Activated CD8-positive, alpha-beta memory T cell treated with anti-CD3 and anti-CD28 coated beads, Interleukin-2, amount 50 U/mL, for 24 hours (primary cell): ENCODE measurements around the gene RPS15.

ENCODE experiments used
- DNase-seq: peaks from one replicate; pipeline ENCODE4 v3.0.0-alpha.2; 2020; ENCODE audit errors: extremely low read depth

The RPS15 gene

DNA sequence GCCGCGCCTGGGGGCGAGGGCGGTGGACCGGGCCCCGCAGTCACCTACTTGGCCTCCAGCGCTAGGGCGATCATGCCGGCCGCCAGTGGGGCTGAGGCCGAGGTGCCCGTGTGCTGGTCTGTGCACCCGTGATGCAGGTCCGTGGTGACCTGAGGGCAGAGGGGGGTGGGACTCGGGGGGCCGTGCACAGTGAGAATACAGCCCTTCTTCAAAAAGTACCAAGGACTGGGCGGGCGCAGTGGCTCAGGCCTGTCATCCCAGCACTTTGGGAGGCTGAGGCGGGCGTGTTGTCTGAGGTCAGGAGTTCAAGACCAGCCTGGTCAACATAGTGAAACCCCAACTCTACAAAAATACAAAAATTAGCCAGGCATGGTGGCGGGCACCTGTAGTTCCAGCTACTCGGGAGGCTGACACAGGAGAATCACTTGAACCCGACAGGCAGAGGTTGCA lies 45.8 kb downstream of the RPS15 start:
- DNase-seq = no peak

DNA sequence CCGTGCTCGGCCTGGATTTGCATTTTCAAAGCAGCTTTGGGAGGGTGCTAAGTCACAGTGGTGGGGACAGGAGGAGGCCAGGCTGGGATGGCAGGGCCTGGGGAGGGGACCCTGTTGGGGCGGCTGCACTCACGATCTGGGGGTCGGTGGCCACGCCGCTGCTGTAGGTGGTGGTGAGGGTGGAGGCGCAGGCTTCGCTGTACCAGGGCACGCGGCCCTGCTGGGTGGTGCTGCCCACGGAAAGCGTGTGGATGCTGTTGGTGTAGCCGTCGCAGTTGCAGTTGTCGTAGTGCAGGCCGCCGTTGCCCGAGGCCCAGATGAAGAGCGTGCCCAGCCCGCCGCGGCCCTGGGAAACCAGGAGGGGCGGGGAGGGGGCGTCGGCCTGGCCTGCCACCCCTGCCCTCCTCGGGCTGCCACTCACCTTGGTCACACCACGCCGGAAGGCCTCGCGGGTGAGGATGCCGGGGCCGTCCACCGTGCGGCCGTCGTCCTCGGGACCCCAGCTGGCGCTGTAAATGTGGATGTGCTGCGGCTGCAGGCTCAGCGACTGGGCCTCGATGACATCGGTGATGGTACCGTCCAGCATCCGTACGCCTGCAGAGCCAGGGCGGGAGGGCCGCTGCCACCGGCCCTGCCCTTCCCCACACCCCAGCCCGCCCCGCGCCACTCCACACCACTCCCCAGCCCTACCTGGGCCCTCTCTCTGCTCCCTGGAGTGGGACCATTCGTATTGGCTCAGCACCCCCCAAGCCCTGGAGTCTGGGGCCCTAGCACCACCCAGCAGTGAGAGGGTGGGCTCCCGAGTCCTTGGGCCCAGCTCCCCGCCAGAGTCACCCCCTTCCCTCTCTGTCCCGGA lies 48.8 kb downstream of the RPS15 start:
- DNase-seq = no peak

DNA sequence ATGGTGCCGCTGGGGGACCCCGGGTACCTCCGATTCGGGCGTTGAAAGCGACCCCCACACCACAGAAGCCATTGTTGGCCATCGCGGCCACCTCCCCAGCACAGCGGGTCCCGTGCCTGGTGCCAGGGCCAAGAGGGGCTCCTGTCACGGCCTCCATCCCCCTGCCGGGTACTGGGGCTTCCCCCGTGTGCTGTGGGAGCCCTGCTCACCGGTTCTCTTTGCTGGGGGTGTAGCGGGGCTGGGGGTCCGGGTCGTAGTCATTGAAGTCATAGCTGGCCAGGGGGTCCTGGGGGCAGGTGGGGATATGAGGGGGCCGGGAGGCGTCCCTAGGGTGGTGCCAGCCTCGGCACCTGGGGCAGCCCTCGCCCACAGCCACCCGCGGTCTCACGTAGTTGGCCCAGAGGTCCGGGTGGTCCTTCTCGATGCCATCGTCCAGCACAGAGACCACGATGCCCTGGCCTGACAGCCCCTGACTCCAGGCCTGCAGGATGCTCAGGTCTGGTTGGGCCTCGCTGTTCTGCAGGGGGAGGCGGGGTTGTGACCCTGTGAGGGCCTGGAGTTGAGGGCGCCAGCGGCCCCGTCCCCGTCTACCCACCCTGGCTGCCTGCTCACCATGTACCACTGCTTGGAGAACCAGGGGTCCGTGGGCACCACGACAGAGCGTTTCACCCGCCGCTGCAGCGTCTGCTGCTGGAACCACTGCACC lies 49.5 kb downstream of the RPS15 start:
- DNase-seq = no peak

DNA sequence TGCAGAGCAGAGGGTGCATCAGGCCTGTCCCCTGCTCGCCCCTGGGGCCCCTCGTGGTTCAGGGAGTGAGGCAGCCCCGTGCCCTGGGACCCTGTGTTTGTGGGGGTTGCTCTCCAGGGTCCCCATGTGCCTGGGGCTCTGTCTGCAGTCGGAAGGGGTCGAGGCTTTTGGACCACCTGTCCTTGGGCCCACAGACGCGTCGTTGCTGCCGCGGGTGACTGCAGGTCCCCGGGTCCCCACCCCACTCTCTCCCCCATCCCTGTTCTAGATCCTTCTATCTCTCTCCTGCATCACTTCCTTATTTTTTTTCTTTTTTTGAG lies 50.0 kb downstream of the RPS15 start:
- DNase-seq = no peak

DNA sequence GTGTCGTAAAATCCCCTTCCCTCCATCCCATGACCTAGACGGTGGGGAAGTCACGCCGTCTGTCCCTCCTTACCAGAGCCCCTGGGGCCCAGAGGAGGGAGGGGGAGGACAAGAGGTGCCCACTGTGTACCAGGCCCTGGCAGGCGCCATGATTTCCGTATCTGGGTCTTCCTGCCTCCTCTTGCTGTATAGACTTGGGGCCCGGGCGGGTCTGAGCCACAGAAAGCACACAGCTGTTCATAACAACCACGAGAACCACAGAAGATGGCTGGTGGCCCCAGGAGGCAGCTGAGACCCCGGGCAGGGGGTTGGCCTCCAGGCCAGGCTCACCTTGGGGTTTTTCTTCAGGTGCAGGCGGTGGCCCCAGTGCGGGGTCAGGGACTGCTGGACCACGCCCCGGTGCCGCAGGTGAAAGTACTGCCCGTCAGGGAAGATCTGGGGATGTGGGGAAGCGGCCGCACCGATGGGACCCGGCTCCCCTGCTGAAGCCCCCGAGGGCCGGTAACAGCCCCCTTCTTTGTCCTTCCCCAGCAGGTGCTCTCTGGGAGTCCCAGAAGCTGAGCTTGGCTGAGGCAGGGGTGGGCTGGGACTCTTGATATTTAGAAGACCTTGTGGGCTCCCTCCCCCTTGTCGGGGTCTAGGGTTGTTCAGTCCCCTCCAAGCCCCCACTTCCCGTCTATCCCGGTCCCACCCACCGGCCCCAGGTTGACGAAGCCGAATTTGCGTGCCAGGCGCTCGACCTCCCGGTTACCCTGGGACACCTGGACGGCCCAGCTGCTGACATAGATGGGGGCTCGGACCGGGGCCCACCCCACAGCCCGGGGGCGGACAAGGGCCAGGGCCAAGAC lies 51.5 kb downstream of the RPS15 start:
- DNase-seq = no peak
